NCI-H510A treated with DMSO at 0.1 percent for 48 hours (cell line): Measurements from ENCODE around the gene RPL9.
A peak's percentile ranks its signal among the peaks of the same experiment; 100 is the strongest.
"Not testable (repeated sequence)": the region's sequence is repeated elsewhere in the genome, so short reads cannot be mapped to it uniquely, and the experiment has no call there.

Experiments
- DNase-seq: peaks from one replicate; lab custom pipeline; 2025; lab: John Stamatoyannopoulos, UW

Gene RPL9

DNA sequence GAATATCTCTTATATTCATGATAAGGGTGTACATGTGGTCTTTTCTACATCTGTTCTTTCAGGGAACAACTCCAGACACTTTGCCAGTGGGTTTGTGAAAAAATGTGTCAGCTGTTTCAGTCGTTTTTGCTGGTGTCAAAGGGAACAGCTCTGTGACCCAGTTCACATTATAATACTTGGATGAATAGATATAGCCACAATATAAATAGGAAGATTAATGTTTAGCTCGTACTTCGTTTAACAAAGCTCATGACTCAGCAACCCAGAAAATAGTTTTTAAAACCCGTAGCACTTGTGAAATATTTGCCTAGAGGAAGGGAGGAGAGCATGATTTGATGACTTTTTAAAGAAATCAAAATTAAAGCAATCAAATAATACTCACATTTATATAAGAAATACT lies 8.0 kb upstream of the RPL9 start:
- DNase-seq = no peak

DNA sequence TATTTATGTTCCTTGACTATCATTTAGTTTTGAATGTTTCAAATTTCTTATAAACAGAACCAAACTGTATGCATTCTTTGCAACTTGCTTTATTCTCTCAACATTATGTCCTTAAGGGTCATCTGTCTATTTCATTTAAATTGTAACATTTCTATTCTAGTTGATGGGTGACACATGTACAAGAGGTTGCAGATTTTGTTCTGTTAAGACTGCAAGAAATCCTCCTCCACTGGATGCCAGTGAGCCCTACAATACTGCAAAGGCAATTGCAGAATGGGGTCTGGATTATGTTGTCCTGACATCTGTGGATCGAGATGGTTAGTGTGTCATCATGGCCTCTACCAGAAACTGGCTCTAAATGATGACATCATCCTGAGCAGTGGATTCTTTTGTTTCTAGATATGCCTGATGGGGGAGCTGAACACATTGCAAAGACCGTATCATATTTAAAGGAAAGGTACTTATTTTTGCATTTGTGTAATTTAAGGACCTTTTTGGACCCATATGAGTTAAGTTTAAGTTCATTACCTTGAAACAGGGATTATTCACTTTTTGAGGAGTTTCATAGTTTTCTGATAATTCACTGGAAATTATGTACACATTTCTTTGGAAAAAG lies 6.3 kb upstream of the RPL9 start:
- no peak for DNase-seq

DNA sequence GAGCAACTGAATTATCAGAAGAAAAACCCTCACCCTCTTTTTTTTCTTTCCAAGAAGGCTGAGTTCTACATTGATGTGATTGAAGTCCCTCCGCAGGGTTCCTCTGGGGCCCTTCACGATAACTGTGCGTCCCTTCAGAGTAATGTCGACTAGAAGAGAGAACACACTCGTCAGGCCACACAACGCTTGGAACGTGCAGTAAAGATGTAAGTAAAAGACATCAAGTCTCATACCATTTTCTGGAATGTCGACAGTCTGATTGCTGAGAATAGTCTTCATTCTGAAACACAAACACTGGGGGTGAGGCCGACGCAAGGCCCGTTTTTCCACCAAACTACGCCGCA lies 589 bp downstream of the RPL9 start:
- not testable (repeated sequence) for DNase-seq

DNA sequence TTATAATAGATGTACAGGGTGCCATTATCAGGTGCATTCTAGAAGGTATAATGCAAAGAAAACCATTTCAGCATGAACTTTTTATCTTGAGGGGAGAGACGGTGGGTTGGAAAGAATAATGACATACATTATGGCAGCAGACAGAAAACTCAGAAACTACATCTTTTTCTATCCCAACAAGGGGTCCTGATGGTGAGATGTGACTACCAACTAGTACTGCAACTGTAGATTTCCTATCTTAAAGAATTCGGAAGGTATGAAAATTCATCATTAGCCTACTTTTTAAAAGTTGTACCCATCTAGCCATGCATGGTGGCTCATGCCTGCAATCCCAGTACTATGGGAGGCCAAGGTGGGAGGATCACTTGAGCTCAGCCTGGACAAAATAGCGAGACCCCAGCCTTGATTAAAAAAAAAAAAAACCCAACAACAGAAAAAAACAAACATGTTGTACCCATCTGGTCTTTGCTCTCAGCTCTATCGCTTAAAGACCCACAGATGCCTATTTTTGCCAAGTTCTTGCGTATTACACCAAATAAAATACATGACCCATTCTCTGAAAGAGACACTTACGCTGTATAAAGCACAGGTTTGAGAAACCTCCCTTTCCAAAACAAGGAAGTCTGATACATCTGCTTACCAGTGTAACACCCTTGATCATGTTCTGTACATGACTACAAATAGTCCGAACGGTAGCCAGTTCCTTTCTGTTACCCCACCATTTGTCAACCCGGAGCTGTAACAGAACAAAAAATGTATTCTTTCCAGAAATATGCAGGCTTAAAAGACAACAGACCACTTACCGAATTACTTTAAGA lies 1.6 kb downstream of the RPL9 start:
- no peak for DNase-seq

DNA sequence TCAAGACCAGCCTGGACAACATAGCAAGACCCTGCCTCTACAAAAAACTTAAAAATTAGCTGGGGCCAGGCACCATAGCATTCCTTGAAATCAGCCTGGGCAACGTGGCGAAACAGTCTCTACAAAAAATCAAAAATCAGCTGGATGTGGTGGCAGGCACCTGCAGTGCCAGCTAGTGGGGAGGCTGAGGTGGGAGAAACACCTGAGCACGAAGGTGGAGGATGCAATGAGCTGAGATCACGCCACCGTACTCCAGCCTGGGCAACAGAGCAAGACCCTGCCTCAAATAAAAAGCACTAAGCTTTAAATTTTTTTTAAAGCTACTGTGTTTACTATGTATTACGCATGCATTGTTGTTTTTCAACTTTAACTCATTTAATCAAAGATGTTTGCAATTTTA lies 3.2 kb downstream of the RPL9 start:
- DNase-seq = no peak

DNA sequence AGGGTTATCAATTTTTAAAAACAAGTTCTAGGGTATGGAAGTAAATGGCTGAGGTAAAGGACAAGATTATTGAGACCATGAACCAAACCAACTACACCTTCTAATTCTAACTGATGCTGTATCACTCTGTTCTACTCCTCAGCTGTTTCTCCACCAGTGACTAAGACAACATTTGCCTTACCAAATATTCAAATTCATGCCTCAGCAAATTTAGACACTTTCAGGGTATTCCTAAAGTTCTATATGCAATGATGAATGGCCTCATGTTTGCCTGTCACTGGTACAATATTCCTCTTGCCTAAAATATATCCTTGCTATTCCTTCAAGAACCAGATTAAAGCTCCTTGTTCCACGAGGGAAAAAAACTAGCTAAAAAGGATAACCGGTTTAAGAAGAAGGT lies 5.0 kb downstream of the RPL9 start:
- no peak for DNase-seq

DNA sequence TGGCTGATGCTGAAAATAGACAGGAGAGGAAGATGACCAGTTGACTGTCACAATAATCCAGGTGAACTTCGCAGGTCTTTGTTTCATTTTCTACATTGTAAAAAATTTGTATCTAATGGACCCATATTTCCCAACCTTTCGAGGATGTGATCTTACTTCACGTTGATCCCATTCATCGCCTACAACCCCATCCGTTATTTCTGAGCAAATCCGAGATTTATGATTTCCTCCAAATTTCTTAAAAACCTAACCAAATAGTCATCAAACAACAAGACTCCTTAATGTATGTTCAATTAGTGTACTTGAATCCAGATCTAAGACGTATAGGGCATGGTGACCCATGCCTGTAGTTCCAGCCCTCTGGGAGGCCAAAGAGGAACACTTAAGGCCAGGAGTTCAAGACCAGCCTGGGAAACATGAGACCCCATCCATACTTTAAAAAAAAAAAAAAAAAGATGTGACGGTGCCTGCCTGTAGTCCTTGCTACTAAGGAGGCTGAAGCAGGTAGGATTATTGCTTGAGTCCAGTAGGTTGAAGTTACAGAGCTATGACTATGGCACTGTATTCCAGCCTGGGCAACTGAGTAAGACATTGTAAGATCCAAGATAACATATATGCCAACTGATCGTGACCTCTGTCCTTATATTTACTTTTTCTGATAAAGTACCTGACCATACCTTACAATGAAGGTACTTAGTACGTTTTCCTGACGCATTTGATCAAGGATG lies 5.7 kb downstream of the RPL9 start:
- no peak for DNase-seq

DNA sequence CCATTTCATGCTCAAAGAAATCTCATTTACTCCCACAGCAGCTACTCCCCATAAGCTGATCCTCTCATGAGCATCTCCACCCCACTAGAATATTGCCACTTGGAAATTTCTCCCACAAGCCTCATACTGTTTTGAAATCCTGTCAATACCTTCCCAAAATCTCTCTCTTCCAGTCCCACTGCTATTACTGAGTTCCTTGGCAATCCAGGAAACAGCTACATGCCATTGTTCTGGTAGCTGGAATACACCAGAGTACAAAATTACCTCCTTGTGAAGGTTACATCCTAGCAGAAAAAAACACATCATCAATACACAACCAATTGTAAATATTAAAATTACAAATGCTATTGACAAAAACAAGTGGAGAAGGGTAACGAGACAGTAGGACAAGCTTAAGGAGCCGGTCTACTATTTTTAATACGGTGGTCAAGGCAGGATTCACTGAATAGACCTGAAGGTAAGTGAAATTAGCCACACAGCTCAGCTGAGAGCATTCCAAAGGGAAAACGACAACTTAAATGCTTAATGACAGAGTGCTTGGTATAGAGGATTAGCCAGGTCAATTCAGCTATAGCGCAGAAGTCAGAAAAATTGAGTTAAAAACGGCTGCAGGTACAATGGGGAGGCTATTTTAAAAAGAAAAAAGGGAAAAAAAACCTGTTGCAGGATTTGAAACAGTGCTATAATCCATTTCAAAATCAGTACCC lies 6.4 kb downstream of the RPL9 start:
- no peak for DNase-seq

DNA sequence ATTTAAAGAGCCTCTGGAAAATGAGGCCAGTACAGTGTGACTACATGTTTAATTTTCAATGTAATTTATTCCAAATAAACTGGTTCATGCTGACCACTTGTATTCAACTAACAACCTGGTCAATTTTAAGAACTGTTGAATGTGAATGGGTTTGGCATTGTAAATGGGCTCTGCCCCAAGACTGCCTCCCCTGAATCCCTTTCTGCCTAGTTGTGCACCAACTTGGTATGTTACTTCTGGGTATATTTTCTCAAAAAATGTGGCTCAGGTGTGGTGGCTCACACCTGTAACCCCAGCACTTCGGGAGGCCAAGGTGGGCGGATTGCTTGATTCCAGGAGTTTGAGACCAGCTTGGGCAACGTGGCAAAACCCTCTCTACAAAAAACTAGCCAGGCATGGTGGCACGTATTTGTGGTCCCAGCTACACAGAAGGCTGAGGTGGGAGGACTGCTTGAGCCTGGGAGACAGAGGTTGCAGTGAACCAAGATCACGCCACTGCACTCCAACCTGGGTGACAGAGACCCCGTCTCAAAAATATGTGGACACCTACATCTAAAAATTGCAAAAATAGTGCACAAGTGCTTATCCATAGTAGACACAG lies 7.2 kb downstream of the RPL9 start:
- DNase-seq = no peak

DNA sequence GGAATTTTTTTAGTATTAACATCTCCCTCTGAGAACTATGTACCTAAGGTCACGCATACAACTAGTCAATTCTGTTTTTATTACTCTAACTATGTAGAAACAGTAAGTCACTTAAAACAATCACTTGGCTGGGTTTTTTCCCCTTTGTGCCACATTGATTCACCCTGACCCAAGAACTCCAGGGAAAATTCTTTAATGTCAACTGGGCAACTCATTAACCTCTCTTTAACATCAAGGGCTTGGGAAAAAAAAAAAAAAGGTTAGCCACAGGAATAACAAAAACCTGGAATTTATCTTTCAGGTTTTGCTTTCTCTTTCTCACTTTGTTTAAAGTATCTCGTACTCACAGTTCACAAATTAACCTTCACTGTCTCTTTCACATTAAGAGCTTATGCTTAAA lies 8.1 kb downstream of the RPL9 start:
- DNase-seq = no peak

DNA sequence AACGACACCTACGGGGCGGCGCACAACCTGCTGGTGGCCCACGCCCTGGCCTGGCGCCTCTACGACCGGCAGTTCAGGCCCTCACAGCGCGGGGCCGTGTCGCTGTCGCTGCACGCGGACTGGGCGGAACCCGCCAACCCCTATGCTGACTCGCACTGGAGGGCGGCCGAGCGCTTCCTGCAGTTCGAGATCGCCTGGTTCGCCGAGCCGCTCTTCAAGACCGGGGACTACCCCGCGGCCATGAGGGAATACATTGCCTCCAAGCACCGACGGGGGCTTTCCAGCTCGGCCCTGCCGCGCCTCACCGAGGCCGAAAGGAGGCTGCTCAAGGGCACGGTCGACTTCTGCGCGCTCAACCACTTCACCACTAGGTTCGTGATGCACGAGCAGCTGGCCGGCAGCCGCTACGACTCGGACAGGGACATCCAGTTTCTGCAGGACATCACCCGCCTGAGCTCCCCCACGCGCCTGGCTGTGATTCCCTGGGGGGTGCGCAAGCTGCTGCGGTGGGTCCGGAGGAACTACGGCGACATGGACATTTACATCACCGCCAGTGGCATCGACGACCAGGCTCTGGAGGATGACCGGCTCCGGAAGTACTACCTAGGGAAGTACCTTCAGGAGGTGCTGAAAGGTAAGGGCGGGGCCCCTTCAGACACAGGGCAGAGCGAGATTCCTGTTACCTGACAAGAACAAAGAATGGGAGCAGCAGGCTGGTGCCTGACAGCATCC lies 11.7 kb downstream of the RPL9 start:
- no peak for DNase-seq

DNA sequence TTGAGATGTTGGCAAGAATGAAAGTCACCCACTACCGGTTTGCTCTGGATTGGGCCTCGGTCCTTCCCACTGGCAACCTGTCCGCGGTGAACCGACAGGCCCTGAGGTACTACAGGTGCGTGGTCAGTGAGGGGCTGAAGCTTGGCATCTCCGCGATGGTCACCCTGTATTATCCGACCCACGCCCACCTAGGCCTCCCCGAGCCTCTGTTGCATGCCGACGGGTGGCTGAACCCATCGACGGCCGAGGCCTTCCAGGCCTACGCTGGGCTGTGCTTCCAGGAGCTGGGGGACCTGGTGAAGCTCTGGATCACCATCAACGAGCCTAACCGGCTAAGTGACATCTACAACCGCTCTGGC lies 12.3 kb downstream of the RPL9 start:
- no peak for DNase-seq

DNA sequence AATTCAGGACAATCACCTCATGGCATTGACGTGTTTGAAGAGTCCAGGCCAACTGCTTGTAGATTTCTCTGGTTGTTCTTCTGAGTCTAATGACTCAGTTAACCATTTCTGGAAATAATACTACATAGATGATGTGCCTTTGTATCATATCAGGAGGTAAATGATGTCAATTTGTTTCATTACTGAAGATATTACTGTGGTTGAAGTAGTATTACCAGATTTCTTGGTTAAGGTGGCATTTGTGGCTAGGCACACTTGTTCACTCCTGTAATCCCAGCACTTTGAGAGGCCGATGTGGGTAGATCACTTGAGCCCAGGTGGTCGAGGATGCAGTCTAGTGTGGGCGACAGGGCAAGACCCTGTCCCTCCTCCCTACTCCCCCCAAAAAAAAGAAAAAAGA lies 15.7 kb downstream of the RPL9 start:
- DNase-seq = no peak

DNA sequence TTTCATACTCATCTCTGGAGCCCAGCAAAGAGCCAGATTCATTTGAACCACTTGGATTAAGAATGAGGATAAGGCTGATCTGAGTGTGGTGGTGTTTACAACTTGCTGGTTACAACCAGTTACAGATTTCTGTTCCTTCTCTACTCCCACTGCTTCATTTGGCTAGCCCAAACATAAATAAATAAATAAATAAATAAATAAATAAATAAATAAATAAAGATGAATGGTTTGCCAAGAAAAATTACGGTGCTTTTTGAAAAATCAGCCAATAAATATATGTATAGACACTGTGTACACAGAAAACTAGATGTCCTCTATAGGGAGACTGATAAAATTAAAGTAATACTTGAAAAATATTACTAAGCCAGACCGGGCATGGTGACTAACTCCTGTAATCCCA lies 17.1 kb downstream of the RPL9 start:
- no peak for DNase-seq

DNA sequence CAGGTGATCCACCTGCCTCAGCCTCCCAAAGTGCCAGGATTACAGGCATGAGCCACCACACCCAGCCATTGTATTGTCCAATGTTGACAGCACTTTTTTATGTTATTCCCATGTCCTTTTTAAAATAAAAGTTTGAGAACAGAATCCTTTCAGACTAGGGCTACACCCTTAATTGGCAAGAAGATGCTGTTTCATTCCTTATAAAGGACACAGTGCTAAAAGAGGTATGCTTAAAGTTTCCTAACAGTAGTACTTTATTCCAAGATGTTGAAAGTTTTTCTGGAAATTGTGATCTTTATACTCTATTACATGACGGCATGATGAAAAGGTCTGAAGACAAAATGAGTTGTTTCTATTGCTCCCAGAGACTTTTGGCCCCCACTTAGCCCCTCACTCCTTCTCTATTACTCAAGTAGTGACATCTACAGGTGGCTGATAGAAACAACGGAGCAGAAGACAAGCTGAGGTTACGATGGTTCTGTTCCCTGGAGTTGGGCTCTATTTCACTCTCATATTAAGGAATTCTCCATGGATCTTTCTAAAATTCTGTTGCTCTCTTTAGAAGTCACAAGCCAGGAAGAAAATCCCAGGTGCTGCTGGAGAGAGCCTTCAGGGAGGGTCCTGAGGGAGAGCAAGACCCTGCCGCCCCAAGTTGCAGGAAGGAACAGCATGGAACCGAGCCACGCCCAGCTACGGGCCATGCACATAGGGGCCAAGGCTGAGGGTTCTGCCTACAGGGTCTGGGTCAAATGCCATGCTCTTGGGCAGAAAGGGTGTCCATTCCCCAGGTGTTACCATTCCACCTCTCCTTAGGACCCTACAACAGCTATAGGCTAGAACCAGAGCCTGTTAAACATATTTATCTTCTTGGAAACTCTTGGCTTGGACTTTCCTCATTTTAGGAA lies 22.8 kb downstream of the RPL9 start:
- DNase-seq = no peak

DNA sequence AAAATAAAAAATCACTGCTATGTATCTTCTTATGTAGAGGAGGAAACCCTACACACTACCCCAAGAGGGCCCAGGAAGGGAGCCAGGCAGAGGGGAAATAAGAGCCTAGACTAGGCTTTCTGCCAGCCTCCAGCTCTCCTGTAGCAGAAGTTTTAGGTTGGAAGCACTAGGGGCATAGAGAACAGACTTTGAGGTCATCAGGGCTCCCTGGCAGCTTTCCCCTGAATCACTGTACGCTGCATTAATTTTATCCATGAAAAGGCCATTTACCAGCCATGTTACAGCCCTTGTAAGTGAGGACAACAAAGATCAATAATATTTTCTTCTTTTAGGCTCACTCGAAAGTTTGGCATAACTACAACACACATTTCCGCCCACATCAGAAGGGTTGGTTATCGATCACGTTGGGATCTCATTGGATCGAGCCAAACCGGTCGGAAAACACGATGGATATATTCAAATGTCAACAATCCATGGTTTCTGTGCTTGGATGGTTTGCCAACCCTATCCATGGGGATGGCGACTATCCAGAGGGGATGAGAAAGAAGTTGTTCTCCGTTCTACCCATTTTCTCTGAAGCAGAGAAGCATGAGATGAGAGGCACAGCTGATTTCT lies 24.7 kb downstream of the RPL9 start:
- no peak for DNase-seq

DNA sequence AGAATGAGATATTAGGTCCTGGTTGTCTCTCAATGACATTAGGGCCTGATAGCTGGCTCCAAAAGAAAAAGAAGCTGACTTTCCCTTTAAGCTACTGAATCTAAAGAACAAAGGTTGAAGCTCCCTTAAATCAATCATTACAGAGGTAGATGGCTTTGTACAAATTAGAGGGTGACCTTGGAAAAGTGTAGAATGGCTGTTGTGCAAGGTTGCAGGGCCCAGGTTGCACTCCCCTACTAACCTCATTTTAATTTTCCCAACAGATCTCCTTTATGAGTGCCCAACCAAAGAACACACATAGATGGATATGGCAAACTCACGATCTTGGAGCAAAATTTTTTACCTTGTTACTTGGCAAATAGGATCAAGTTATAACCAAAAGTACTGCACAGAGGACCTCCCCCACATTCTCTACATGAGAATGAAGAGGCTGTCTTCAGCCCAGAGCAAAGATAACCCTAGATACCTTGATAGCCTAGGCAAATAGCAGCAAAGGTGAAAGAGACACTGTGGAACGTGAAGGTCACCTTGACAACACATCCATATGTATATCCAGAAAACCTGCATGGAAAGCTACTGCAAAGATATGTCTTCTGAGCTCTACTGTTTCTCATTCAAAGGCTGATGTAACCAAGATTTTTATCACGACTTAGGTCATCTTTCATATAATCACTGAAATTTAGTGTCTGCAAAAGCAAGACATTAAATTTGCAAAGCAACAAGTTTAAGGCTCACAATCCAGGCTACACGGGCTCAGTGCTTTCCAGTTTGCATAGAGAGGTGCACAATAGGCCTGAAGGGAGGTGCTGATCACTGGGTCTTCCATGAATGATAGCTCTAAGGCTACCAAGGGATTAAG lies 29.0 kb downstream of the RPL9 start:
- DNase-seq = no peak

DNA sequence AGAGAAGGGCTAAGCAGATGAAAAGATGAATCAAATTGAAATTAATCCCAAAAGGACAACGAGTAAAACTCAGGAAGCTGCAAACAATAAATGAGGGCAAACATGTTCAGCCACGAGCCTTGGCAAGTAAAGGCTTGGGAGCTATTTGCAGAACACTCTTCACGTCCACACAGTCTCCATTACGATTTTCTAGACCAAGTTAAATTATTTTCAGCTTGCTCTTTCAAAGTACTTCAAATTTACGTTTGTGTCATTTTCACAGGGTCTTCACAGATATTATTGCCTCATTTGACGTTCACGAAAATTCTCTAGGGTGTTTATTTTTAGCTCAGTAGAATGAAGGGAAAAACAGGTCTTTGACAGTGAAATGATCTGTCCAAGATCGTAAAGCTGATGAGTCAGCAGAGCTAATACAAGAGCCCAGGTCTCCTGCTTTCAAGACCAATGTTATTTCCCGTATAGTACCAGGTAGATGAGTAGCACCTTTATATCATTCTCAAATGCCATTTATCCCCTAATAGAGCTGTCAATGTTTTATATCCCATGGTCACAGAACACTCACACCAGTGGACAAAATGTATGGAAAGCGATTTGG lies 31.1 kb downstream of the RPL9 start:
- DNase-seq = peak; percentile 21

DNA sequence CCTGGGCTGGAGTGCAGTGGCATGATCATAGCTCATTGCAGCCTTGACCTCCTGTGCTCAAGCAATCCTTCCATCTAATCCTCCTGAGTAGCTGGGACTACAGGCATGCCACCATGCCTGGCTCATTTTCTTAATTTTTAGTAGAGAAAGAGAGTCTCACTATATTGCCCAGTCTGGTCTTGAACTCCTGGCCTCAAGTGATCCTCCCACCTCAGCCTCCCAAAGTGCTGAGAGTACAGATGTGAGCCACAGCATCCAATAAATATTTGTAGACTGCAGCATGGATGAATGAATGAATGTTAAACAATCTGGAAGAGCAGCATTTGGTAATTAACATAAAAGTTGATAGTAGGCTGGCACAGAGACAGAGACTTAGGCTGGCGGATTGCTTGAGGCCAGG lies 32.0 kb downstream of the RPL9 start:
- DNase-seq = no peak
